PFSK-1 (cell line): ENCODE results near the gene SP2.

Source experiments
- POLR2AphosphoS5 ChIP-seq: IDR thresholded peaks from 2 replicates; pipeline ENCODE4 v1.6.1; 2012; ENCODE audit warnings: low read depth, mild to moderate bottlenecking, control low read depth, low read length, moderate library complexity
- REST ChIP-seq, 2 experiments: IDR thresholded peaks; 2 replicates each; pipeline versions ENCODE4 v1.6.1 to v1.8.0; 2011 to 2012; ENCODE audit warnings: low read depth in 2 of 2, low read length in 2 of 2, control low read depth in 1 of 2, inconsistent platforms in 1 of 2, mild to moderate bottlenecking in 1 of 2, moderate library complexity in 1 of 2; ENCODE audit not compliant: insufficient read depth in 1 of 2
- SIN3A ChIP-seq: IDR thresholded peaks from 2 replicates; pipeline ENCODE4 v1.6.1; 2012; ENCODE audit warnings: mild to moderate bottlenecking, low read length, moderate library complexity, borderline replicate concordance; ENCODE audit not compliant: insufficient read depth
- TAF1 ChIP-seq: IDR thresholded peaks from 2 replicates; pipeline ENCODE4 v1.6.1; 2012; ENCODE audit warnings: low read length, control low read depth, borderline replicate concordance; ENCODE audit not compliant: insufficient read depth

- TF ChIP-seq POLR2AphosphoS5: 0 out of 2 replicates have a peak, but pooled peaks have one; percentile 28
- peak; percentile 54 to 60; a peak in 2 of 4 replicates for TF ChIP-seq REST (IDR thresholded peaks at IDR 0.05; ENCODE audit: insufficient read depth in 1 of 2, low read depth in 2 of 2, low read length in 2 of 2)
- TF ChIP-seq TAF1: no peak
- no peak; the same call in 1 of the 2 replicates for TF ChIP-seq SIN3A
Observed at GRCh38 chr17:47855737-47856136, 40.3 kb upstream of the SP2 start.
